ENCODE measurements around the gene FAM3C. TPM values are rescaled to one million over a fixed set of nuclear protein-coding genes. Genes with fewer than 3 reads are reported as not detected.

FAM3C gene
- total RNA-seq, 2 donors from 2014 or later: 33.6 to 69.3 TPM

DNA sequence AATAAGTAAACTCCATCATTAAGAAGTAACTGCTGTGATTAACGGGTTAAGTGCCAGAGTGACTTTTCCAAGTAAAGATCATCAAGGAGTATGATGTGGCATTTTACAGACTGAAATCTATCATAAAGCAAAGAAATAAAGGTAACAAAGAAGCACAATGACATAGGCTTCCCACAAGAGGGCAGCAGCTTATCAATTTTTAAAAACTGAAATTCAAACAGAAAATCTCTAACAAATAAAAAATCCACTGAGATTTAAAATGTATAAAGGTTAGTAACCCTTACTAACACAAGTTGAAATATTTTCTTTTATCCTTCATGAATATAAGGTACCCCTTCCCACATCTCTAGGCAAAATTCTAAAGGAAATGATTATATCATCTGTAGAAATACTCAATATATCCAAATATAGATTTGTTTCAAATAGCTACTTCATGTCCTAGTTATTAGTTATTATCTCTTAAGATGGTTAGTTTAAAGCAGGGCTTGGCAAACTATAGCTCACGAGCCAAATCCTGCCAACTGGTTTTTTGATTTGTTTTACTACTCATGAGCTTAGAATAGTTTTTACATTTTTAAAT is 29.2 kb downstream of the FAM3C start:
- intact Hi-C loops (cut with DNase I): loop anchor here (5.0 kb wide), 1 partner anchor 180 kb away; no protein-coding TSS in a partner anchor
- Histone ChIP-seq H3K4me3 (no peak overlapping the region), H3K27ac (no peak overlapping the region), H3K4me1 (peaks cover 14% of the 10 kb centered on the region), H3K27me3 (no peaks in the 10 kb centered on the region), H3K9me3 (no peaks in the 10 kb centered on the region), H3K36me3 (replicated peaks in 1 of 2; ENCODE audit: insufficient read depth in 1 of 2, low read depth in 2 of 2) (peaks cover 0 to 3% of the 10 kb centered on the region in 2 donors)
- ATAC-seq (no peak), DNase-seq (peak in 3 of 4 donors; percentile 24 to 51 (median 45))
- WGBS, 2 donors: 15 to 17% methylated on average over 2 of the region's 2 CpGs
- TF ChIP-seq POLR2A (IDR thresholded peaks at IDR 0.05): no peak
- TF ChIP-seq, protein P1, sequence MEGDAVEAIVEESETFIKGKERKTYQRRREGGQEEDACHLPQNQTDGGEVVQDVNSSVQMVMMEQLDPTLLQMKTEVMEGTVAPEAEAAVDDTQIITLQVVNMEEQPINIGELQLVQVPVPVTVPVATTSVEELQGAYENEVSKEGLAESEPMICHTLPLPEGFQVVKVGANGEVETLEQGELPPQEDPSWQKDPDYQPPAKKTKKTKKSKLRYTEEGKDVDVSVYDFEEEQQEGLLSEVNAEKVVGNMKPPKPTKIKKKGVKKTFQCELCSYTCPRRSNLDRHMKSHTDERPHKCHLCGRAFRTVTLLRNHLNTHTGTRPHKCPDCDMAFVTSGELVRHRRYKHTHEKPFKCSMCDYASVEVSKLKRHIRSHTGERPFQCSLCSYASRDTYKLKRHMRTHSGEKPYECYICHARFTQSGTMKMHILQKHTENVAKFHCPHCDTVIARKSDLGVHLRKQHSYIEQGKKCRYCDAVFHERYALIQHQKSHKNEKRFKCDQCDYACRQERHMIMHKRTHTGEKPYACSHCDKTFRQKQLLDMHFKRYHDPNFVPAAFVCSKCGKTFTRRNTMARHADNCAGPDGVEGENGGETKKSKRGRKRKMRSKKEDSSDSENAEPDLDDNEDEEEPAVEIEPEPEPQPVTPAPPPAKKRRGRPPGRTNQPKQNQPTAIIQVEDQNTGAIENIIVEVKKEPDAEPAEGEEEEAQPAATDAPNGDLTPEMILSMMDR (IDR thresholded peaks at IDR 0.05): peak; percentile 53 to 86 (median 77)

DNA sequence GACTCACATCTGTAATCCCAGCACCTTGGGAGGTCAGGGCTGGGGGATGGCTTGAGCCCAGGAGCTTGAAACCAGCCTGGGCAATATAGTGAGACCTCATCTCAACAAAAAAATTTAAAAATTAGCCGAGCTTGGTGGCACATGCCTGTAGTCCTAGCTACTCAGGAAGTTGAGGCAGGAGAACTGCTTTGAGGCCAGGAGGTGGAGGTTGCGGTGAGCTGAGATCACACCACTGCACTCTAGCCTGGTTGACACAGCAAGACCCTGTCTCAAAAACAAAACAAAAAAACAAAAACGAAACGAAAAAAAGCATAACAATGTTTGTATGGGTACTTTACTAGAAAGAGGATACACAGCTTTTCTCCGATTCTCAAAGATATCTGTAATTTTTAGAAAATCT is 35.5 kb downstream of the FAM3C start:
- 70 to 79% methylated on average over 5 of the region's 5 CpGs for WGBS, 2 donors
- no peak overlapping the region for H3K4me3 ChIP-seq
- DNase-seq (no peak), ATAC-seq (no peak)
- H3K36me3 ChIP-seq (replicated peaks in 1 of 2; ENCODE audit: insufficient read depth in 1 of 2, low read depth in 2 of 2): peaks cover 6 to 18% of the 10 kb centered on the region in 2 donors
- H3K4me1 ChIP-seq: peaks cover 3% of the 10 kb centered on the region
- intact Hi-C loops (cut with DNase I): no loop called here
- H3K27me3 ChIP-seq: no peaks in the 10 kb centered on the region
- no peak overlapping the region for H3K27ac ChIP-seq
- H3K9me3 ChIP-seq: no peaks in the 10 kb centered on the region
- TF ChIP-seq, protein P1 (IDR thresholded peaks at IDR 0.05): no peak
- TF ChIP-seq POLR2A (IDR thresholded peaks at IDR 0.05): no peak

DNA sequence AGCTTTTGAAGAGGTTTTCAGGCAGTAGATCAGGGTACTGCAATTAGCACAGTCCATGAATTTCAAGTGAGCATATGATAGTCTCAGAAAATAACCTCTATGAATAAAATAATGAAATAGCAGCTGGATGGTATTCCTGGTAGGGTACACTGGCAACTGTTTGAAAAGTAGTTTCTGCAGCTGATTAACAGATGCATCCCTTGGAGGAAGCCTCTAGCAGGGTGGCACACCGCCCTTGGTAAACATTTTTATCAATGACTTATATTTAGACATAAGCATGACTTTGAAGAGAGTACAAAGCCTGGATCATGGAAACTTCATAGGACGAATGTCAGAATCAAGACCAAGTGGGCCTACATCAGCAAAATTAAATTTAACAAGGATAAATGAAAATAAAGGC is 40.5 kb downstream of the FAM3C start:
- no peak for ATAC-seq
- WGBS, 2 donors: 49 to 63% methylated on average over 2 of the region's 2 CpGs
- H3K36me3 ChIP-seq (replicated peaks in 1 of 2; ENCODE audit: insufficient read depth in 1 of 2, low read depth in 2 of 2): peaks cover 8 to 17% of the 10 kb centered on the region in 2 donors

DNA sequence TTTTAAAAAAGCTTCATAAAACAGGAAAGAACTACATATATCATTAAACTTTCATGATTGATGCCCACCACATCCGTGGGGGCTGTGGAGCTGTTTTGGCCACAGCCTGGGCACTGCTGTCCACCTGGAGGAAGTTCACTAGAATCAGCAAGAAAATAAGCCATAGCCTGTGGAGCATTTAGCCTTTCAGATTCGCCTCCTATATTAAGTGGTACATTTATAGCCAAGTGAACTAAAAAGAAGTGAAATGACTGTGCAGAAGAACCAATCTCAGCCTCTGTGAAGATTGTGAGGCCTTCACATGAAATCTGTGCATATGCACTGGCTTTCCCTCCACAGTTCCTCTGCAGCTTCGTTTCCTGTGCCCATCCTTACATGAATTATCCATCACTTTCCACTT is 43.8 kb downstream of the FAM3C start:
- Histone ChIP-seq H3K27me3 (no peaks in the 10 kb centered on the region), H3K4me1 (peaks cover 4% of the 10 kb centered on the region), H3K36me3 (replicated peaks in 1 of 2; ENCODE audit: insufficient read depth in 1 of 2, low read depth in 2 of 2) (peaks cover 5 to 13% of the 10 kb centered on the region in 2 donors), H3K9me3 (no peaks in the 10 kb centered on the region), H3K27ac (no peak overlapping the region), H3K4me3 (no peak overlapping the region)
- ATAC-seq (no peak), DNase-seq (no peak)
- intact Hi-C loops (cut with DNase I): no loop called here
- no peak for TF ChIP-seq POLR2A (IDR thresholded peaks at IDR 0.05)
- TF ChIP-seq, protein P1 (IDR thresholded peaks at IDR 0.05): no peak
- 57 to 67% methylated on average over 3 of the region's 3 CpGs for WGBS, 2 donors

More for the DNA sequence above, 40.5 kb downstream of the FAM3C start:
- intact Hi-C loops (cut with DNase I): no loop called here
- Histone ChIP-seq H3K4me3 (no peak overlapping the region), H3K9me3 (no peaks in the 10 kb centered on the region), H3K27me3 (no peaks in the 10 kb centered on the region), H3K4me1 (peaks cover 4% of the 10 kb centered on the region), H3K27ac (no peak overlapping the region)
- TF ChIP-seq POLR2A (IDR thresholded peaks at IDR 0.05): no peak
- TF ChIP-seq, protein P1 (IDR thresholded peaks at IDR 0.05): no peak
- no peak for DNase-seq

DNA sequence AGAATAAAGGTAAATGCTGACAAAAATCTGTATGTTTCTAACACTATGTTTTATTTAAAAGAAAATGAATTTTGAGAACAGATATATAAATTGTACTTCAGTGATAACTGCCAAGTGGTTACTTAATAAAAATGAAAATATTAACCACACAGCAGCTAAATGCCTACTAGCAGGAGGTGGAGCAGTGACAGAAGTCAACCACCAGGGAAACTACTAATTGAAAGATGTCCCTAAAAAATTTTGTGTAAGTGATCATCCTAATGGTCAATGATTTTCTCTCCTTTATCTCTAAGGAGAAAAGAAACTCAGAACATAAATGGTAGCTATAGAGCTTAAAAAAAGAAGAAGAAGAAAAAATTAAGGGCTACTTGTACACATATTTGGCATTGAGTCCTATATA is 44.4 kb downstream of the FAM3C start:
- H3K27ac ChIP-seq: no peak overlapping the region
- ATAC-seq (no peak), DNase-seq (no peak)
- no peaks in the 10 kb centered on the region for H3K27me3 ChIP-seq
- no peaks in the 10 kb centered on the region for H3K9me3 ChIP-seq
- intact Hi-C loops (cut with DNase I): no loop called here
- peaks cover 5 to 8% of the 10 kb centered on the region in 2 donors for H3K36me3 ChIP-seq (replicated peaks in 1 of 2; ENCODE audit: insufficient read depth in 1 of 2, low read depth in 2 of 2)
- H3K4me1 ChIP-seq: peaks cover 4% of the 10 kb centered on the region
- H3K4me3 ChIP-seq: no peak overlapping the region
- no peak for TF ChIP-seq POLR2A (IDR thresholded peaks at IDR 0.05)
- TF ChIP-seq, protein P1 (IDR thresholded peaks at IDR 0.05): no peak
